CD4-positive, alpha-beta T cell (primary cell): Measurements from ENCODE around the gene SLC17A9. TPM values are rescaled to one million over a fixed set of nuclear protein-coding genes. Genes with fewer than 3 reads are reported as not detected.

ENCODE experiments used
- ATAC-seq: fragments of 200-7000 bp; cut with Tn5 transposase; one replicate; pipeline ENCODE4 v1.10.0; 2022; ENCODE audit warnings: mild to moderate bottlenecking; ENCODE audit not compliant: poor library complexity
- CTCF ChIA-PET: fragments of 350-600 bp; sonication (Branson Sonifier 250); formaldehyde crosslinking; loops from one replicate; lab custom pipeline; 2021; ENCODE audit warnings: antibody characterized with exemption, inconsistent platforms; lab: Charles Lee
- POLR2A ChIA-PET: fragments of 350-600 bp; sonication (Branson Sonifier 250); formaldehyde crosslinking; loops from one replicate; lab custom pipeline; 2021; ENCODE audit warnings: antibody characterized with exemption, inconsistent platforms; lab: Charles Lee
- DNase-seq, 14 experiments: peaks; one replicate each; pipeline ENCODE4 v3.0.0-alpha.2; 2013 to 2020; ENCODE audit warnings: mixed read lengths in 2 of 14
- H3K27ac ChIP-seq, 2 donors: one replicate each; pipeline versions ENCODE4 v1.5.1 to v1.7.0; 2013; ENCODE audit warnings: low read length in 2 of 2, low read depth in 1 of 2, mild to moderate bottlenecking in 1 of 2
- H3K27me3 ChIP-seq, 2 experiments: 1 replicate in 1 of 2; 2 replicates in 1 of 2; pipeline versions ENCODE4 v1.6.1 to v1.7.0; 2013; ENCODE audit warnings: low read length in 2 of 2, control low read depth in 1 of 2, mild to moderate bottlenecking in 1 of 2, moderate library complexity in 1 of 2; ENCODE audit not compliant: insufficient read depth in 2 of 2, control insufficient read depth in 1 of 2
- H3K36me3 ChIP-seq: one replicate; pipeline ENCODE4 v1.6.1; 2013; ENCODE audit warnings: low read length, control low read depth; ENCODE audit not compliant: insufficient read depth
- H3K4me1 ChIP-seq: one replicate; pipeline ENCODE4 v1.6.1; 2013; ENCODE audit warnings: low read length, control low read depth; ENCODE audit not compliant: insufficient read depth
- H3K4me3 ChIP-seq: one replicate; pipeline ENCODE4 v1.5.1; 2013; ENCODE audit warnings: mild to moderate bottlenecking, low read length, moderate library complexity
- H3K9me3 ChIP-seq, 2 experiments: 1 replicate in 1 of 2; 2 replicates in 1 of 2; pipeline versions ENCODE4 v1.6.1 to v1.7.0; 2013; ENCODE audit warnings: low read length in 2 of 2, mild to moderate bottlenecking in 2 of 2, control low read depth in 1 of 2, moderate library complexity in 1 of 2; ENCODE audit not compliant: control insufficient read depth in 1 of 2, insufficient read depth in 1 of 2
- H3K27ac Mint-ChIP-seq: one replicate; pipeline ENCODE4 v1.8.0; 2020; ENCODE audit warnings: mixed read lengths
- H3K27me3 Mint-ChIP-seq: one replicate; pipeline ENCODE4 v1.8.0; 2021; ENCODE audit warnings: mixed read lengths
- H3K36me3 Mint-ChIP-seq: one replicate; pipeline ENCODE4 v1.8.0; 2021; ENCODE audit warnings: low read depth, mixed read lengths
- H3K4me1 Mint-ChIP-seq: one replicate; pipeline ENCODE4 v1.8.0; 2021; ENCODE audit warnings: low read depth, mixed read lengths
- H3K4me3 Mint-ChIP-seq: one replicate; pipeline ENCODE4 v1.8.0; 2020; ENCODE audit warnings: mild to moderate bottlenecking, mixed read lengths
- H3K9me3 Mint-ChIP-seq: one replicate; pipeline ENCODE4 v1.8.0; 2020; ENCODE audit warnings: mixed read lengths
- intact Hi-C, 2 experiments: fragments of 100-400 bp; cut with DNase I in 1 of 2; cut with micrococcal nuclease in 1 of 2; formaldehyde crosslinking; loops; one replicate each; pipeline versions ENCODE4 v1.15.1 to v1.9.0; 2023 to 2025; cut with DNase I, micrococcal nuclease
- total RNA-seq, 174 experiments: library from RNA in 2 of 174; stranded (reverse) in 2 of 174; gene quantifications; one replicate each; pipeline ENCODE4 v1.2.3 and lab custom pipeline; 2021 to 2026
- TF ChIP-seq, protein P1 (sequence below): fragments of 200-600 bp; IDR thresholded peaks from one replicate; pipeline ENCODE4 v1.8.0; 2022; ENCODE audit warnings: antibody characterized with exemption, mild to moderate bottlenecking

The SLC17A9 gene
- total RNA-seq, 2 experiments from 2014 or later: 3.5 to 5.5 TPM

DNA sequence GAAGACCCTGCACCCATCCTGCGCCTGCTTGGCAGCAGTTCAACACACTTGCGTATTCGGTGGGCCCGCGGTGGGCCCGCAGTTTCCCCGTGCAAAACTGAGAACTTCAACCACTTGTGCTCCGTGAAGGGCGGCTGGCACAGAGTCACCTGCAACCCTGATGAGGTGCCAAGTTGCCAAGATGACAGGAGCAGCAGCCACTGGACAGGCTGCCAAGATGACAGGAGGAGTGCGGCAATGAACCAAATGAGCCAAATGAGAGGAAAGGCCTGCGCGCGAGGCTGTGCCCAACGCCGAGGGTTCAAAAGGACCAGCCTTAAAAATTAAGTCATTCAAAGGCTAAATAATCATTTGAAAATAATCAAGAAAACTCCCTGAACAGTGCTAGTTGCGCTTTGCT is 46.3 kb upstream of the SLC17A9 start:
- Histone ChIP-seq H3K4me1 (peaks cover 7% of the 10 kb centered on the region), H3K27ac (no peak overlapping the region), H3K27me3 (no peaks in the 10 kb centered on the region), H3K4me3 (no peak overlapping the region), H3K36me3 (peaks cover 94% of the 10 kb centered on the region), H3K9me3 (no peaks in the 10 kb centered on the region)
- H3K4me1 Mint-ChIP-seq: peaks cover 27% of the 10 kb centered on the region
- H3K9me3 Mint-ChIP-seq: no peaks in the 10 kb centered on the region
- intact Hi-C loops: no loop called here
- DNase-seq: no peak
- TF ChIP-seq, protein P1, sequence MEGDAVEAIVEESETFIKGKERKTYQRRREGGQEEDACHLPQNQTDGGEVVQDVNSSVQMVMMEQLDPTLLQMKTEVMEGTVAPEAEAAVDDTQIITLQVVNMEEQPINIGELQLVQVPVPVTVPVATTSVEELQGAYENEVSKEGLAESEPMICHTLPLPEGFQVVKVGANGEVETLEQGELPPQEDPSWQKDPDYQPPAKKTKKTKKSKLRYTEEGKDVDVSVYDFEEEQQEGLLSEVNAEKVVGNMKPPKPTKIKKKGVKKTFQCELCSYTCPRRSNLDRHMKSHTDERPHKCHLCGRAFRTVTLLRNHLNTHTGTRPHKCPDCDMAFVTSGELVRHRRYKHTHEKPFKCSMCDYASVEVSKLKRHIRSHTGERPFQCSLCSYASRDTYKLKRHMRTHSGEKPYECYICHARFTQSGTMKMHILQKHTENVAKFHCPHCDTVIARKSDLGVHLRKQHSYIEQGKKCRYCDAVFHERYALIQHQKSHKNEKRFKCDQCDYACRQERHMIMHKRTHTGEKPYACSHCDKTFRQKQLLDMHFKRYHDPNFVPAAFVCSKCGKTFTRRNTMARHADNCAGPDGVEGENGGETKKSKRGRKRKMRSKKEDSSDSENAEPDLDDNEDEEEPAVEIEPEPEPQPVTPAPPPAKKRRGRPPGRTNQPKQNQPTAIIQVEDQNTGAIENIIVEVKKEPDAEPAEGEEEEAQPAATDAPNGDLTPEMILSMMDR: no peak
- no peak overlapping the region for H3K4me3 Mint-ChIP-seq
- ChIA-PET POLR2A (no interaction called here), CTCF (no interaction called here)
- peaks cover 94% of the 10 kb centered on the region for H3K36me3 Mint-ChIP-seq
- no peak overlapping the region for H3K27ac Mint-ChIP-seq
- no peak for ATAC-seq
- no peaks in the 10 kb centered on the region for H3K27me3 Mint-ChIP-seq

DNA sequence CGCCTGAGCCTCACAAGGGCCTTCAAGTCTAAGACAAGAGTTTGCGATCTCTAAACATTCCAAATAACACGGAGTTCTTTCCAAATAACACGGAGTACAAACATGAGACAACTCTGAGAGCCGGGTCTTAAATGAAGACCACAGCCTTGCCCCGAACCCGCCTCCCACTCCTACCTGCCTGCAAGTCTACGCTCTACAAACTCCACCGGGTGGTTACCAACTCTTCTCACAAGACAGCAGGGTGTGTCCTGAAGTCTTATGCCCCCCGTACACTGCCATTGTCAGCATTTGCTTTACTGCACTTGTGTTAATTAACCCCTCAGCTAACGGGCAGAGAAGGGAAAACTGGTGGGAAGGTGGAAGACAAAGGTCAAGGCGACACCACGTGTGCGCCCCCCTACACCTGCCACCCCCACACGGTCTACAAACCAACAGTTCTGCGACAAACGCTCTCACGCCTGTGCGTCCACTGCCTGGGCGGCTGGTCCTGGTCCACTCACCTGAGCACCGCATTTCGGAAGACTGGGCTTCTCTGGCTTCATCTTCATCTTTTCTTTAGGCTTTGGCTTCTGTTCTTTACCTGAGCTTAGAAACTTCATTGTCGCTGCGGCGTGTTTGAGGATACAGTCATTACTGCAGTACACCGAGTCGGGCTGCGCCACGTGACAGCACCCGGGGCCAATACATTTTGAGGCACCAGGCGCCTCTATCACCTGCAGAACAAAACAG is 45.7 kb upstream of the SLC17A9 start:
- intact Hi-C loops: no loop called here
- no peaks in the 10 kb centered on the region for H3K9me3 ChIP-seq
- no peak overlapping the region for H3K27ac ChIP-seq
- Mint-ChIP-seq H3K9me3 (no peaks in the 10 kb centered on the region), H3K27ac (peak overlapping the region; percentile 43), H3K4me3 (no peak overlapping the region), H3K36me3 (peaks cover 94% of the 10 kb centered on the region), H3K27me3 (no peaks in the 10 kb centered on the region), H3K4me1 (peaks cover 30% of the 10 kb centered on the region)
- H3K4me3 ChIP-seq: no peak overlapping the region
- ATAC-seq (no peak), DNase-seq (no peak)
- peaks cover 95% of the 10 kb centered on the region for H3K36me3 ChIP-seq
- TF ChIP-seq, protein P1: no peak
- peaks cover 9% of the 10 kb centered on the region for H3K4me1 ChIP-seq
- ChIA-PET POLR2A (interaction anchor here (1.8 kb wide), 1 partner anchor 11 kb away, joined by 10 read pairs; no protein-coding TSS in a partner anchor), CTCF (interaction anchor here (0.9 to 2.3 kb wide), 11 partner anchors 8 to 102 kb away, joined by 3 to 21 read pairs (median 7); partner anchors contain the start of gene GID8)
- no peaks in the 10 kb centered on the region for H3K27me3 ChIP-seq

DNA sequence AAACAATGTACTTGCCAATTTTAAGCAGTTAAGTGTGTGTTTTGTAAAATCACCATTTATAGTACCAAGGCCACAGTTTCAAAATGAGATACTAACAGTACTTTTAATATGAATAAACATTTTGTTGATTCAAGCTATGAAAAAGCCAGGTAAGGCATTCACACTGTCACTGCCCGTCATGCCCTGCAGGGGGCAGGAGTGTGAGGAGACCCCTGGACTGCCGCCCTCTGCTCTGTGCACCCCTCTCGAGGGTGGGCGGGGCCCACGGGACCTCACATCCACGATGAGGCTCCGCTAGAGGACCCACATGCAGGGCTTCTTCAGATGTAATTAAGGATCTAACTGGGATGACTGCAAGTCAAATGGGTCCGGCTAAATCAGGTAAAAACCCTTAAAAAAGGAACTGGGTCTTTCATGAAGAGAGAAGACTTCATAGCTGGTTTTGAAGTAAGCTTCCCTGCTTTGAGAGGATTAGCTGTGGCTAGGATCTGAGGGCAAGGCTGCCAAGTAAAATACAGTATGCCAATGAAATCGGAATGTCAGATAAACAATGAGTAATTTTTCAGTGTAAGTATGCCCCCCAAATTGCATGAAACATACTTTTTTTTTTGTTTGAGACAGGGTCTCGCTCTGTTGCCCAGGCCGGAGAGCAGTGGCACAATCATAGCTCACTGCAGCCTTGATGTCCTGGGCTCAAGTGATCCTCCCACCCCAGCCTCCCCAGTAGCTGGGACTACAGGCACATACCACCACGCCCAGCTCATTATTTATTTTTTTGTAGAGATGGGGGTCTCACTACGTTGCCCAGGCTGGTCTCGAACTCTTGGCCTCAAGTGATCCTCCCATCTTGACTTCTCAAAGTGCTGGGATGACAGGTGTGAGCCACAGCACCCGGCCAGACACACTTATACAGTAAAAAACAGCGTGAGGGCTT is 44.9 kb upstream of the SLC17A9 start:
- no peak overlapping the region for H3K27ac ChIP-seq
- intact Hi-C loops: no loop called here
- H3K9me3 ChIP-seq: no peaks in the 10 kb centered on the region
- H3K4me1 Mint-ChIP-seq: peaks cover 34% of the 10 kb centered on the region
- DNase-seq (peak in 6 of 14 experiments; percentile 28 to 70 (median 42)), ATAC-seq (peak; percentile 78)
- peaks cover 94% of the 10 kb centered on the region for H3K36me3 Mint-ChIP-seq
- peaks cover 94% of the 10 kb centered on the region for H3K36me3 ChIP-seq
- ChIA-PET POLR2A (interaction anchor here (1.8 kb wide), 1 partner anchor 11 kb away, joined by 10 read pairs; no protein-coding TSS in a partner anchor), CTCF (interaction anchor here (0.9 to 2.3 kb wide), 11 partner anchors 9 to 101 kb away, joined by 3 to 21 read pairs (median 7); partner anchors contain the start of gene GID8)
- no peak overlapping the region for H3K4me3 ChIP-seq
- TF ChIP-seq, protein P1: peak; percentile 55
- no peak overlapping the region for H3K4me3 Mint-ChIP-seq
- no peaks in the 10 kb centered on the region for H3K27me3 ChIP-seq
- no peaks in the 10 kb centered on the region for H3K9me3 Mint-ChIP-seq
- H3K27ac Mint-ChIP-seq: peak overlapping the region; percentile 43
- H3K27me3 Mint-ChIP-seq: no peaks in the 10 kb centered on the region
- H3K4me1 ChIP-seq: peaks cover 12% of the 10 kb centered on the region
